RCC 7860 (cell line): ENCODE results near the gene IFIT2.
"Not testable (repeated sequence)": the region's sequence is repeated elsewhere in the genome, so short reads cannot be mapped to it uniquely, and the experiment has no call there.

Source experiments
- DNase-seq: peaks from one replicate; pipeline ENCODE4 v3.0.0-alpha.2; 2015; ENCODE audit warnings: low spot score
- FAIRE-seq: peaks from 2 replicates; lab custom pipeline; 2012; peaks lifted over from hg19 to GRCh38; lab: Jason Lieb, UNC

The IFIT2 gene

GRCh38 chr10:89301721-89302445 lies at the start of gene IFIT2:
TSS of gene IFIT2 (plus strand) at chr10:89302046. CDS start at chr10:89302124, 78 bp downstream.
- DNase-seq (peak; percentile 59), FAIRE-seq (peak; percentile 69)

- FAIRE-seq (no peak), DNase-seq (no peak)
Observed at GRCh38 chr10:89252225-89252585, 49.6 kb upstream of the IFIT2 start.

- FAIRE-seq, DNase-seq: not testable (repeated sequence)
Observed at GRCh38 chr10:89255091-89255579, 46.7 kb upstream of the IFIT2 start.

- no peak for DNase-seq
- no peak for FAIRE-seq
Observed at GRCh38 chr10:89255793-89256192, 46.1 kb upstream of the IFIT2 start.

GRCh38 chr10:89256340-89256739 lies 45.5 kb upstream of the IFIT2 start:
- FAIRE-seq (no peak), DNase-seq (no peak)

GRCh38 chr10:89256962-89257361 lies 44.9 kb upstream of the IFIT2 start:
- no peak for DNase-seq
- FAIRE-seq: no peak

- DNase-seq: no peak
- no peak for FAIRE-seq
Observed at GRCh38 chr10:89257581-89257980, 44.3 kb upstream of the IFIT2 start.

GRCh38 chr10:89258881-89259280 lies 43.0 kb upstream of the IFIT2 start:
- FAIRE-seq (no peak), DNase-seq (no peak)

- DNase-seq (peak; percentile 13), FAIRE-seq (no peak)
Observed at GRCh38 chr10:89262086-89263051, 39.5 kb upstream of the IFIT2 start.

- FAIRE-seq (no peak), DNase-seq (no peak)
Observed at GRCh38 chr10:89263091-89263490, 38.8 kb upstream of the IFIT2 start.

GRCh38 chr10:89263531-89263930 lies 38.3 kb upstream of the IFIT2 start:
- DNase-seq (no peak), FAIRE-seq (no peak)

GRCh38 chr10:89266721-89267453 lies 35.0 kb upstream of the IFIT2 start:
- FAIRE-seq: no peak
- no peak for DNase-seq

GRCh38 chr10:89269433-89270152 lies 32.3 kb upstream of the IFIT2 start:
- FAIRE-seq: peak; percentile 38
- DNase-seq: no peak

GRCh38 chr10:89270153-89270483 lies 31.7 kb upstream of the IFIT2 start:
- FAIRE-seq: no peak
- DNase-seq: no peak

GRCh38 chr10:89271532-89271931 lies 30.3 kb upstream of the IFIT2 start:
- DNase-seq (no peak), FAIRE-seq (no peak)

GRCh38 chr10:89273680-89274079 lies 28.2 kb upstream of the IFIT2 start:
- FAIRE-seq (no peak), DNase-seq (no peak)

GRCh38 chr10:89274928-89275327 lies 26.9 kb upstream of the IFIT2 start:
- FAIRE-seq (no peak), DNase-seq (no peak)

- DNase-seq: no peak
- no peak for FAIRE-seq
Observed at GRCh38 chr10:89275383-89275782, 26.5 kb upstream of the IFIT2 start.

GRCh38 chr10:89278034-89278535 lies 23.8 kb upstream of the IFIT2 start:
- DNase-seq (peak; percentile 97), FAIRE-seq (peak; percentile 99)

GRCh38 chr10:89278900-89279392 lies 22.9 kb upstream of the IFIT2 start:
- DNase-seq: no peak
- FAIRE-seq: no peak
